Suprapubic skin (tissue), 4 donors: ENCODE results near the gene GALNT7. TPM values are rescaled to one million over a fixed set of nuclear protein-coding genes. Genes with fewer than 3 reads are reported as not detected.
"Not testable (repeated sequence)": the region's sequence is repeated elsewhere in the genome, so short reads cannot be mapped to it uniquely, and the experiment has no call there.

Experiments
- DNase-seq, 2 donors: peaks; one replicate each; pipeline ENCODE4 v3.0.0-alpha.2; 2019; ENCODE audit warnings: low spot score in 2 of 2
- H3K27ac ChIP-seq: fragments of 200-600 bp; sonication (generic); one replicate; pipeline ENCODE4 v1.5.1; 2019
- H3K27me3 ChIP-seq: fragments of 200-600 bp; sonication (generic); one replicate; pipeline ENCODE4 v1.5.1; 2019
- H3K36me3 ChIP-seq: fragments of 200-600 bp; sonication (generic); one replicate; pipeline ENCODE4 v1.5.1; 2019
- H3K4me1 ChIP-seq: fragments of 200-600 bp; sonication (generic); one replicate; pipeline ENCODE4 v1.5.1; 2019
- H3K4me3 ChIP-seq: fragments of 200-600 bp; sonication (generic); one replicate; pipeline ENCODE4 v1.5.1; 2019; ENCODE audit warnings: mild to moderate bottlenecking
- H3K9me3 ChIP-seq: fragments of 200-600 bp; sonication (generic); one replicate; pipeline ENCODE4 v1.5.1; 2019
- EP300 ChIP-seq: sonication (generic); formaldehyde crosslinking; IDR thresholded peaks from one replicate; pipeline ENCODE4 v1.6.1; 2017; ENCODE audit warnings: antibody characterized with exemption
- POLR2A ChIP-seq, 2 donors: fragments of 450-650 bp; IDR thresholded peaks; one replicate each; pipeline ENCODE4 v1.6.1; 2017; ENCODE audit warnings: antibody characterized with exemption in 2 of 2, mild to moderate bottlenecking in 2 of 2, moderate library complexity in 2 of 2
- POLR2AphosphoS5 ChIP-seq, 3 donors: sonication (generic); formaldehyde crosslinking; IDR thresholded peaks; one replicate each; pipeline ENCODE4 v1.6.1; 2017; ENCODE audit warnings: antibody characterized with exemption in 3 of 3
- WGBS: methylation state at CpG from one replicate; pipeline ENCODE4 v1.1.5; 2018; 5-methylcytosine and 5-hydroxymethylcytosine counted together
- total RNA-seq, 4 donors: library from RNA; depleted of rRNA; stranded (reverse); fragments of >200 nt; gene quantifications; one replicate each; pipeline ENCODE4 v1.1.0, GENCODE V29; 2016
- TF ChIP-seq, protein P1 (sequence below), 2 donors: fragments of 200-600 bp in 1 of 2; fragments of 450-650 bp in 1 of 2; sonication (generic) in 1 of 2; IDR thresholded peaks; one replicate each; pipeline ENCODE4 v1.5.1; 2016 to 2019; ENCODE audit warnings: antibody characterized with exemption in 2 of 2, mild to moderate bottlenecking in 1 of 2, moderate library complexity in 1 of 2

GALNT7 gene
- total RNA-seq, 4 donors from 2014 or later: 7.9 to 13.4 (median 9.5) TPM

DNA sequence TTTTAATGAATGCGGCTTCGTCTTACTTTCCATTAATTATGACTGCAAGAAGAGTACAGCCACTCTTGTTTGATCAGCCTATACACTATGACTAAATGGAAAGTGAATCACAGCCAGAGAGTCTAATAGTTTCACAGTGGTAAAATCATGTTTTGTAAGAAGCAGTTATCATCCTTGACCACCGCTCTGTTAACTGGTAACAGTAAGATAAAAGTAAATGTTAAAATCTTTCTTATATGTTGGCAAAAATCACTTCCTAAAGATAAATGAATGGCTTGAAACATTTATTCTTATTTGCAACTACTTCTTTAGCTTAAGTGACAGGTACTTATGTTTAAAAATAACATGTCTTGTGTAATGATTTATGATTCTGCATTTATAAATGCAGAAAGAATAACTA, 13.2 kb downstream of the GALNT7 start:
- 94% methylated on average over 3 of the region's 3 CpGs for WGBS
- no peak overlapping the region for H3K27ac ChIP-seq
- no peaks in the 10 kb centered on the region for H3K4me1 ChIP-seq
- no peaks in the 10 kb centered on the region for H3K27me3 ChIP-seq
- TF ChIP-seq EP300: no peak
- TF ChIP-seq, protein P1, sequence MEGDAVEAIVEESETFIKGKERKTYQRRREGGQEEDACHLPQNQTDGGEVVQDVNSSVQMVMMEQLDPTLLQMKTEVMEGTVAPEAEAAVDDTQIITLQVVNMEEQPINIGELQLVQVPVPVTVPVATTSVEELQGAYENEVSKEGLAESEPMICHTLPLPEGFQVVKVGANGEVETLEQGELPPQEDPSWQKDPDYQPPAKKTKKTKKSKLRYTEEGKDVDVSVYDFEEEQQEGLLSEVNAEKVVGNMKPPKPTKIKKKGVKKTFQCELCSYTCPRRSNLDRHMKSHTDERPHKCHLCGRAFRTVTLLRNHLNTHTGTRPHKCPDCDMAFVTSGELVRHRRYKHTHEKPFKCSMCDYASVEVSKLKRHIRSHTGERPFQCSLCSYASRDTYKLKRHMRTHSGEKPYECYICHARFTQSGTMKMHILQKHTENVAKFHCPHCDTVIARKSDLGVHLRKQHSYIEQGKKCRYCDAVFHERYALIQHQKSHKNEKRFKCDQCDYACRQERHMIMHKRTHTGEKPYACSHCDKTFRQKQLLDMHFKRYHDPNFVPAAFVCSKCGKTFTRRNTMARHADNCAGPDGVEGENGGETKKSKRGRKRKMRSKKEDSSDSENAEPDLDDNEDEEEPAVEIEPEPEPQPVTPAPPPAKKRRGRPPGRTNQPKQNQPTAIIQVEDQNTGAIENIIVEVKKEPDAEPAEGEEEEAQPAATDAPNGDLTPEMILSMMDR (IDR thresholded peaks at IDR 0.05): no peak
- no peak for TF ChIP-seq POLR2AphosphoS5 (IDR thresholded peaks at IDR 0.05)
- no peak for TF ChIP-seq POLR2A (IDR thresholded peaks at IDR 0.05)
- no peak for DNase-seq
- H3K9me3 ChIP-seq: no peaks in the 10 kb centered on the region
- no peaks in the 10 kb centered on the region for H3K36me3 ChIP-seq
- H3K4me3 ChIP-seq: no peak overlapping the region

DNA sequence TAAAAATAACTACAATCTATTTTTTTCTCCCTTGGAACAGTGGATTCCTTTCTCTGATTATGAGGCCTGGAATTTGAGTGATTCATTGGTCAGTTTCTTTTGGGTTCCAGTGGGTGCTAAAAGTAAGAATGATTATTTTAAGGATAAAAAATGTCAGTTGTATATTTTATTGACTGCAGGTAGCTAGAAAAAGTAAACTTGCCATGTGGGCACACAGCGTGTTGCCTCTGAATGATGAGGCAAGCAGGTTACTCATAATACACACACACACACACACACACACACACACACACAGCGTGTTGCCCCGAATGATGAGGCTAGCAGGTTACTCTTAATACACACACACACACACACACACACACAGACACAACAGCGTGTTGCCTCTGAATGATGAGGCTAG, 13.8 kb downstream of the GALNT7 start:
- WGBS: 81% methylated on average over 4 of the region's 4 CpGs
- no peaks in the 10 kb centered on the region for H3K9me3 ChIP-seq
- no peaks in the 10 kb centered on the region for H3K4me1 ChIP-seq
- H3K27ac ChIP-seq: no peak overlapping the region
- no peak for DNase-seq
- H3K36me3 ChIP-seq: no peaks in the 10 kb centered on the region
- TF ChIP-seq EP300 (no peak), POLR2A (IDR thresholded peaks at IDR 0.05) (no peak), POLR2AphosphoS5 (IDR thresholded peaks at IDR 0.05) (no peak)
- TF ChIP-seq, protein P1 (IDR thresholded peaks at IDR 0.05): no peak
- no peaks in the 10 kb centered on the region for H3K27me3 ChIP-seq
- no peak overlapping the region for H3K4me3 ChIP-seq

DNA sequence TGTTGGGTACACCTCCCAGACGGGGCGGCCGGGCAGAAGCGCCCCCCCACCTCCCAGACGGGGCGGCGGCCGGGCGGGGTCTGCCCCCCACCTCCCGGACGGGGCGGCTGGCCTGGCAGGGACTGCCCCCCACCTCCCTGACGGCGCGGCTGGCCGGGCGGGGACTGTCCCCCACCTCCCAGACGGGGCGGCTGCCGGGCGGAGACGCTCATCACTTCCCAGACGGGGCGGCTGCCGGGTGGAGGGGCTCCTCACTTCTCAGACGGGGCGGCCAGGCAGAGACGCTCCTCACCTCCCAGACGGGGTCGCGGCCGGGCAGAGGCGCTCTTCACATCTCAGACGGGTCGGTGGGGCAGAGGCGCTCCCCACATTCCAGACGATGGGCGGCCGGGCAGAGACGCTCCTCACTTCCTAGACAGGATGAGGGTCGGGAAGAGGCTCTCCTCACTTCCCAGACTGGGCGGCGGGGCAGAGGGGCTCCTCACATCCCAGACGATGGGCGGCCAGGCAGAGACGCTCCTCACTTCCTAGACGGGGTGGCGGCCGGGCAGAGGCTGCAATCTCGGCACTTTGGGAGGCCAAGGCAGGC, 15.1 kb downstream of the GALNT7 start:
- not testable (repeated sequence) for H3K9me3 ChIP-seq, H3K4me3 ChIP-seq, H3K4me1 ChIP-seq, H3K27ac ChIP-seq, DNase-seq, H3K27me3 ChIP-seq, H3K36me3 ChIP-seq
- WGBS: 95% methylated on average over 30 of the region's 50 CpGs

DNA sequence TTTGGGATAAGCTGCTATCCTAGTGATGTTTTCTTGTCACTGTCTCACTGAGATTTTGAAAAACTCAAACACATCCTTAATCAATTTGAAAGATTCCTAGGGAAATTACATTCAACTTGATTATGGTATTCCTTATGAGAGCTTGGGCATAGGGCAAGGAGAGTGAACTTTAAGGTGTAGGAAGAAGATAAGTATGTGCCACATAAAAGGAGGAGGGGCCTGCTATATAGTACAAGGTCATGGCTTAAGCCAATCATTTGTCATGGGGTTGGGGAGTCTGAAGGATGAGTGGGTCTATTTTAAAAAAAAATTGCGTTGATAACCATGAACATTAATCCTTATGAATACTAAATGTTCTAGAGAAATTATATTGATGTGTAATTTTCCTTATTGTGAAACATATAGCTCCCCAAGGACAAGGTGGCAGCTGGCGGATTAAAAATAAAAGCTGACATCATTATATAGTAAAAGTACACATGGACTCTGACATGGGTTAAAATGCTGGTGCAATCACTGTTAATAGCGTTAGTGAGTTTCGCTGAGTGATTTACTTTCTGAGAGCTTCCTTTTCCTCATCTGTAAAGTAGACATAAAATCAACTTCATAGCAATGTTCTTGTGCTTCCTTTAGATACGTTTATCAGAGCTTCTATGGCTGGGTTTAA, 17.4 kb downstream of the GALNT7 start:
- WGBS: 68% methylated on average over 5 of the region's 5 CpGs
- H3K4me1 ChIP-seq: no peaks in the 10 kb centered on the region
- no peaks in the 10 kb centered on the region for H3K9me3 ChIP-seq
- TF ChIP-seq, protein P1 (IDR thresholded peaks at IDR 0.05): no peak
- no peak for TF ChIP-seq EP300
- no peaks in the 10 kb centered on the region for H3K27me3 ChIP-seq
- DNase-seq: no peak
- H3K36me3 ChIP-seq: no peaks in the 10 kb centered on the region
- no peak overlapping the region for H3K4me3 ChIP-seq
- H3K27ac ChIP-seq: no peak overlapping the region

DNA sequence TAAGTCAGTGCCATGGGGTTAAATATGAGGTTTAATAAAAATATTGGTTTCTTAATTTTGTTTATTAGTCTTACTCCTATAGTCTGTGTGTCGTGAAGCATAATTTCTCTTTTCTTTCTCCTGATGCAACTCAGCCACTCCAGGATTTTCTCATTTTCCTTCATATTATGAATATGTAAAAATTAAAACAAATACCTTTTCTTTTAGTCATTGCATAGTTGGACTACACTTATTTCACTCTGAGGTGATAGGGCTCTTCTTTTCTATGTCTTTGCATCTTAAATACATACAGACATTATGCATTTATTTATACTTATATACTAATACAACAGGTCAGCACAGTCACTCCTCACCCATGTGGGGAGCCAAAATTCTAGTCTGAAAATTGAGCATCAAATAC, 19.1 kb downstream of the GALNT7 start:
- Histone ChIP-seq H3K9me3 (no peaks in the 10 kb centered on the region), H3K36me3 (no peaks in the 10 kb centered on the region), H3K27ac (no peak overlapping the region), H3K27me3 (no peaks in the 10 kb centered on the region), H3K4me3 (no peak overlapping the region), H3K4me1 (peaks cover 3% of the 10 kb centered on the region)
- TF ChIP-seq POLR2AphosphoS5 (IDR thresholded peaks at IDR 0.05): no peak
- TF ChIP-seq, protein P1 (IDR thresholded peaks at IDR 0.05): no peak
- TF ChIP-seq EP300: no peak
- TF ChIP-seq POLR2A (IDR thresholded peaks at IDR 0.05): no peak
- no peak for DNase-seq
- 98% methylated on average over 1 of the region's 1 CpG for WGBS

DNA sequence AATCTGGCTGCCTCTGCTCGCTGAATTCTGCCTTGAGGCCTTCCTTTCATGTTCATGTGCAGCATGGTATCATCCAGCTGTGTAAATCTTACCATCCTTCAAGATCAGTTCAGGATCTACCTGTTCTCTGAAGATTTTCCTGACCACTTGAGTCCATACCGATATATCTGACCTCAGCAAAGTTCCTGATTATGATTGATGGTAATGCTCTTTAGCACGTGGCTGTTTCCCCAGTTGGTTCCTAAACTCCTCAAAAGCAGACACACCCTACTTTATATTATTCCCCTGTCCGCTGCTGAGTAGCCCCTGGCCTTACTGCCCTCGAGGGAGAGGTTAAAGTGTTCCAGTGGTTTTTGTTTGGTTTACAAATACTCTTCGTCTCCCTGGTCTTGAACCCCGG, 20.0 kb downstream of the GALNT7 start:
- H3K4me1 ChIP-seq: peaks cover 3% of the 10 kb centered on the region
- 76% methylated on average over 7 of the region's 7 CpGs for WGBS
- no peak overlapping the region for H3K4me3 ChIP-seq
- H3K27me3 ChIP-seq: no peaks in the 10 kb centered on the region
- no peak for TF ChIP-seq POLR2AphosphoS5 (IDR thresholded peaks at IDR 0.05)
- no peak for TF ChIP-seq POLR2A (IDR thresholded peaks at IDR 0.05)
- TF ChIP-seq, protein P1 (IDR thresholded peaks at IDR 0.05): no peak
- TF ChIP-seq EP300: no peak
- DNase-seq: no peak
- no peak overlapping the region for H3K27ac ChIP-seq
- no peaks in the 10 kb centered on the region for H3K36me3 ChIP-seq
- no peaks in the 10 kb centered on the region for H3K9me3 ChIP-seq
